GM18526 (cell line): ENCODE results near the gene GFRA1.

Experiments used
- POLR2A ChIP-seq: IDR thresholded peaks from 3 replicates; pipeline ENCODE4 v1.6.1; 2011; ENCODE audit not compliant: insufficient read length; ENCODE audit errors: extremely low read depth

Gene GFRA1

GRCh38 chr10:116256752-116257259, 16.2 kb downstream of the GFRA1 start:
- TF ChIP-seq POLR2A = no peak

DNA sequence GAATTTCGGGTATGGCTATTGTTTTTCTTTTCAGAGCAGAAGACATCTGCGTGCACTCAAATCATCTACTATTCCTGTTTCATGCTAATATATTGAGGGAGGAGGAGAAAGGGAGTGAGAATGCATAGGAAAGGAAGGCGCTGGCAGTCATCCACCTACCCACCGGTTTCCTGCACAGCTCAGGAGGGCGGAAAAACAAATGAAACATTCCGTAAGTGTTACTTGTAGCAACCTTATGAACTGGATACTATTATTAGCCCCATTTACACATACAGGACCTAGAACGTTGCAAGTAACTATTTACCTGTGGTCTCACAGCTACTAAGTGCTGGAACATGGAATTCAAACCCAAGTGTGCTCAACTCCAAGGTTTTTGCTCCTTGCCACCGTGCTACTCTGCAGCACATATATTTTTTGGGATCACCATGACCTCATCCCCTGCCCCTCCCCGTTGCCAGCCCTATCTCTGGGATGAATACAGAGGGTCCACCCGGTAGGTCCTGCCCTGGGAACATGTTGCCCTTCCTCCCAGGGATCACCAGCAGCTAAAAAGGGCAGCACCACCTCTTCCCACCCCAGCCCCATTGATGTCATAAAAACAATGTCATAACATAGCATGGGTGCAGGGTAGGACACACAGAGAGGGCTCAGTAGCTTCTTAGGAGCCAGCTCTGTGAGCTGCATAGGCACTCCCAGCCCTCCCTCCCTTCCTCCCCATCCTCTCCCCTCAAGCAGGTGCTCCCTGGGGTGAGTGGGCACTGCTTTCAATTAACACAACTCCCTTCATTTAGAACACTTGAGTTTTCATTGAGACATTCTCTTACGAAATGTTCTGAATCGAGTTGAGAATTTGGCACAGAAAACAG, 16.9 kb downstream of the GFRA1 start:
- TF ChIP-seq POLR2A = no peak

- TF ChIP-seq POLR2A = no peak
Measured at GRCh38 chr10:116254422-116255155, 18.4 kb downstream of the GFRA1 start.

- no peak for TF ChIP-seq POLR2A
Measured at GRCh38 chr10:116253716-116254115, 19.3 kb downstream of the GFRA1 start.

DNA sequence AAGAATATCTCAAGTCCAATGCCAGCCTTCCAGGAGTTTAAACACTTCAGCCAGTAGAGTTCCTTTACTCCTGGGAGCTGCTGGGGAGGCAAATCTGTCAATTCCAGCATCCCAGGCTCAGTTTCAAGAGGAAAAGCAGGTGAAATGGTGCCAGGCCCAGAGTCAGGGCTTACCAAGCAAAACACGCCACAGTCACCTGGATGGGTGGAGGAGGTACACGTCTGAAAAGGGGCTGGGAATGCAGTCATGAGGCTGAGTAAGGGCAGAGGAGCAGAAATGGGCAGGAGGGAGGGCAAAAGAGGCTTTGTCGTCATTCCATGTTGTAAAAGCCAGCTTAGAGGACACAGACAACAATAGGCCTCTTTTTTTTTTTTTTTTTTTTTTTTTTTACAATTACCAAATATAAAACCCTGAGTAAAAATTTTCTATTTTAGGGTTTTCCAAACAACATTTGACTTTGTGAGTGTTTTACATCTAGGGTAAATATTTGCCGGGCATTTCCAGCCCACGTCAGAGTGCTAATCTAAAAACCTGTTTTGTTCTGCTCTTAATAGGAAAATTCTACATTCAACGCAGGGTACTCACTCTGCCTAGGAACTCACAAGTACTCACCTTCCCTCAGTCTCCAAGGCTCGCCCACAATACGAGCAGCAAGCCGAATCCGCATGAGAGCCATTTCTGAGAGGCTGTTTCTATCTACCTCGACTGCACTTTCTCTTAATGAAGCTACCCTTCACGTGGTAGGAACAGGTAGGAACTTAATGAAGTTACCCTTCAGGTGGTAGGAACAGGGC, 21.2 kb downstream of the GFRA1 start:
- no peak for TF ChIP-seq POLR2A

DNA sequence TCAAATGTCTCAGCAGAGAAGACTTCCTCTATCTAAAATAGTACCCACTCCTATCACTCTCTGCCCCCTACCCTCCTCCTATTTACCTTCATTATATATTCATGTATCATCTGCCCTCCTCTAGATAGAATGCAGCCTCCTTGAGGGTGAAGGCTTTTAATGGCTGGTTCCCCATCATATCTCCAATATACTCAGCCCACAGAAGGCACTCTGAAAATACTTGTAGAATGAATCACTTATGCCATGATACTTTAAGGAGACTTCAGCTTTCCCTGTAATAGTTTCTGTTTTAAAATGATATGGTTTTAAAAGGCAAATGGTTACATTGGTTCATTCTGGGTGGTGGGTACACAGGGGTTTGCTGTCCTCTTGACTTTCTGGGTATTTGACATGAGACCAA, 25.3 kb downstream of the GFRA1 start:
- TF ChIP-seq POLR2A = no peak

DNA sequence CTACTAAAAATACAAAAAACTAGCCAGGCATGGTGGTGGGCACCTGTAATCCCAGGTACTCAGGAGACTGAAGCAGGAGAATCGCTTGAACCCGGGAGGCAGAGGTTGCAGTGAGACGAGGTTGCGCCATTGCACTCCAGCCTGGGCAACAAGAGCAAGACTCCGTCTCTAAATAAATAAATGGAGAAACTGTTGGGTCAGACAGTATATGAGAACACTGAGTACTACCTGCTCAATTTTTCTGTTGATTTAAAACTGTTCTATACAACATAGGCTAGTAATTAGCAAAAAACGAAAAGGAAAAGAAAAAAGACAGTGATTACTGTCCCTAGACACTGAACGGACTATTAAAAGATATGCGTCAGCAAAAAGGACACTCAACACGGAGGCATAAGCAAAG, 26.7 kb downstream of the GFRA1 start:
- no peak for TF ChIP-seq POLR2A

GRCh38 chr10:116245156-116245555, 27.9 kb downstream of the GFRA1 start:
- no peak for TF ChIP-seq POLR2A

GRCh38 chr10:116241642-116242410, 31.2 kb downstream of the GFRA1 start:
- no peak for TF ChIP-seq POLR2A

DNA sequence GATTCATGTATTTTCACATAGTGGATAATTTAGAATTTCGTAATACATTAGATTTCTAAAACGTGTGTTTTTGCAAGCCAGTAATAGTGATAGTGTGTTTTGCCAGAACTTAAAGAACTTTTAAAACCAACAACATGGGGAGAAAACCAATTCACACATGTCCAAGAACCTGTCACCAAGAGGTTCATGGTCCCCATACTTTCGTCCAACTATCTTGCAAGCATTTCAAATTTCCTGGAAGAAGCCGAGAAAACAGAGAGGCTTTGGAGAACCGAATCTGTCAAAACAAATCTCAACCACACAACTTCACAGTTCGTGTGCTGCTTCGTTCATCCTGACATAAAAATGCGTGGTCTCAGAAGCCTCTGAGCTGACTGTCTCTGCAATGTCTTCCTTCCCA, 31.9 kb downstream of the GFRA1 start:
- no peak for TF ChIP-seq POLR2A

GRCh38 chr10:116240157-116240950, 32.7 kb downstream of the GFRA1 start:
- no peak for TF ChIP-seq POLR2A

- no peak for TF ChIP-seq POLR2A
Measured at GRCh38 chr10:116239229-116239628, 33.8 kb downstream of the GFRA1 start.

DNA sequence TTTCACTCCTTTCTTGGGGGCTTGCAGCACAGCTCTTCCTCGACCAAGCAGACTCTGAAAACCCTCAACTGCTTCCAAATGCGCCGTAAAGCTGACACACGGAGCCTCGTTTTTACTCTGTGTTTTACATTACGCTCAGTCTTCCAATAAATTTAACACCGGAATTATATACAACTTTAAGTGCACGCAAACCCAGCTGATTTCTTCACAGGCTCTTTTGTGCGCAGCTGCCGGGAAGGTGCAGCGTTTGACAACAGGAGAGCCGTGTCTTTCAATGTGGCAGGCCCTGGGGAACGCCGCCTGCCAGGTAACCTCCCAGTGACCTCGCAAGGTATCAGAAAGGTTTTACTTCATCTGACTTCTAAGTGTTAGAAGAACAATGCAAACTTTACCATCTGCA, 35.0 kb downstream of the GFRA1 start:
- no peak for TF ChIP-seq POLR2A

DNA sequence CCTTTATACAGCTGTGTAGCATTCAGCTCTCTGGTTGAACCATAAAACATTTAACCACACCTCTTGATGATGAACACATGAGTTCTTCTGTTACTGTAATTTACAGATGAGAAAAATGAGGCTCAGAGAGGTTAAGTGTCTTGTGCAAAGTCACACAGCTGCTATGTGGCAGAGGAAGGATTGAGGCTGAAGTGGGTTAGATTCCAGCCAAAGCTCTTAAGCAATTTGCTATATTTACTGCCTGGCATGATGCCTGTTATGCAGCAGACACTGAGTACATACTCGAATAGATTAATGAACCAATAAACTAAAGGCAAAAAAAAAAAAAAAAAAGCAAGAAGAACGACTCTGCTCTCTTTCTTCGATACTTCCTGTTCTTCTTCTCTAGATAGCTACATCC, 35.7 kb downstream of the GFRA1 start:
- TF ChIP-seq POLR2A = no peak
